ENCODE results near the gene ARHGAP22. TPM values are rescaled to one million over a fixed set of nuclear protein-coding genes. Genes with fewer than 3 reads are reported as not detected.
"Not testable (repeated sequence)": the region's sequence is repeated elsewhere in the genome, so short reads cannot be mapped to it uniquely, and the experiment has no call there.

The ARHGAP22 gene
- total RNA-seq, 1 donor from 2014 or later, result 3.8 TPM

DNA sequence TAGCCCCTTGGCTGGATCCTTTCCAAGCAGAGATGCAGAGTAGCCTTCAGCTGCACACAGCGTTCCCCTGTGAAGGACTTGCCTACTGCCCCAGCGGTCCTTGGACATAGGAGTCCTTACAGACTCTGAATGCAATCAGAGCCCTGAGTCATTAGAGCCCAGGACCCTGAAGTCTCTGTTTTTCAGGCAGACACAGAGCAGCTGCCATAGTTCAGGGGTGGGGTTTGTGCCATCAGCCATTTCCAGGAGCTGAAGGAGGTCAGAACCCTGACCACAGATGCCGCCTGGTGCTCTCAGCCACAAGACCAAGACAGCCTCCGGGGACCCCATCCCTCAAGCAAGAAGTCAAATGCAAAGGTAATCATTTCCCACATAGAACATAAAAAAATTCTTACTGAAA lies 47.0 kb upstream of the ARHGAP22 start:
- H3K4me1 ChIP-seq, result peaks cover 16% of the 10 kb centered on the region
- no peak for DNase-seq
- no peaks in the 10 kb centered on the region for H3K36me3 ChIP-seq
- no peaks in the 10 kb centered on the region for H3K9me3 ChIP-seq (replicated peaks)
- intact Hi-C loops (cut with micrococcal nuclease), result loop anchor here (5.0 kb wide), 1 partner anchor 290 kb away; no protein-coding TSS in a partner anchor
- H3K4me3 ChIP-seq, result no peak overlapping the region
- no peak overlapping the region for H3K27ac ChIP-seq (replicated peaks)
- H3K27me3 ChIP-seq (ENCODE audit: low read depth), result no peaks in the 10 kb centered on the region
- TF ChIP-seq, protein P1, sequence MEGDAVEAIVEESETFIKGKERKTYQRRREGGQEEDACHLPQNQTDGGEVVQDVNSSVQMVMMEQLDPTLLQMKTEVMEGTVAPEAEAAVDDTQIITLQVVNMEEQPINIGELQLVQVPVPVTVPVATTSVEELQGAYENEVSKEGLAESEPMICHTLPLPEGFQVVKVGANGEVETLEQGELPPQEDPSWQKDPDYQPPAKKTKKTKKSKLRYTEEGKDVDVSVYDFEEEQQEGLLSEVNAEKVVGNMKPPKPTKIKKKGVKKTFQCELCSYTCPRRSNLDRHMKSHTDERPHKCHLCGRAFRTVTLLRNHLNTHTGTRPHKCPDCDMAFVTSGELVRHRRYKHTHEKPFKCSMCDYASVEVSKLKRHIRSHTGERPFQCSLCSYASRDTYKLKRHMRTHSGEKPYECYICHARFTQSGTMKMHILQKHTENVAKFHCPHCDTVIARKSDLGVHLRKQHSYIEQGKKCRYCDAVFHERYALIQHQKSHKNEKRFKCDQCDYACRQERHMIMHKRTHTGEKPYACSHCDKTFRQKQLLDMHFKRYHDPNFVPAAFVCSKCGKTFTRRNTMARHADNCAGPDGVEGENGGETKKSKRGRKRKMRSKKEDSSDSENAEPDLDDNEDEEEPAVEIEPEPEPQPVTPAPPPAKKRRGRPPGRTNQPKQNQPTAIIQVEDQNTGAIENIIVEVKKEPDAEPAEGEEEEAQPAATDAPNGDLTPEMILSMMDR (IDR thresholded peaks at IDR 0.05; ENCODE audit: borderline replicate concordance), result no peak

DNA sequence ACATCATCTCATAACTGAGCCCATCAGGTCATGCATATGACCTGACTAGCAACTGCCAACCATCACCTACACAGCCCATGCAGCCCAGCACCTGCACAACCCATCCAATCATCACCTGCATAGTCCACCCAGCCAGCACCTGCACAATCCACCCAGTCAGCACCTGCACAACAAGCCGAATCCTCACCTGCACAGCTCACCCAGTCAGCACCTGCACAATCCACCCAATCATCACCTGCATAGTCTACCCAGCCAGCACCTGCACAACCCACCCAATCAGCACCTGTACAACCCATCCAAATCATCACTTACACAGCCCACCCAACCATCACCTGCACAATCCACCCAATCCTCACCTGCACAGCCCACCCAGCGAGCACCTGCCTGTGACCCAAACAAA lies 46.4 kb upstream of the ARHGAP22 start:
- TF ChIP-seq, protein P1 (IDR thresholded peaks at IDR 0.05; ENCODE audit: borderline replicate concordance), result no peak
- Histone ChIP-seq H3K36me3 (no peaks in the 10 kb centered on the region), H3K27ac (replicated peaks) (no peak overlapping the region), H3K4me1 (peaks cover 11% of the 10 kb centered on the region), H3K27me3 (ENCODE audit: low read depth) (no peaks in the 10 kb centered on the region), H3K9me3 (replicated peaks) (no peaks in the 10 kb centered on the region), H3K4me3 (no peak overlapping the region)
- no peak for DNase-seq
- intact Hi-C loops (cut with micrococcal nuclease), result loop anchor here (5.0 kb wide), 1 partner anchor 289 kb away; no protein-coding TSS in a partner anchor

GRCh38 chr10:48649349-48649944 lies 44.6 kb upstream of the ARHGAP22 start:
- Histone ChIP-seq H3K27me3 (ENCODE audit: low read depth) (no peaks in the 10 kb centered on the region), H3K4me3 (no peak overlapping the region), H3K9me3 (replicated peaks) (no peaks in the 10 kb centered on the region), H3K4me1 (no peaks in the 10 kb centered on the region), H3K27ac (replicated peaks) (no peak overlapping the region), H3K36me3 (no peaks in the 10 kb centered on the region)
- intact Hi-C loops (cut with micrococcal nuclease), result no loop called here
- TF ChIP-seq, protein P1 (IDR thresholded peaks at IDR 0.05; ENCODE audit: borderline replicate concordance), result no peak
- DNase-seq, result no peak

DNA sequence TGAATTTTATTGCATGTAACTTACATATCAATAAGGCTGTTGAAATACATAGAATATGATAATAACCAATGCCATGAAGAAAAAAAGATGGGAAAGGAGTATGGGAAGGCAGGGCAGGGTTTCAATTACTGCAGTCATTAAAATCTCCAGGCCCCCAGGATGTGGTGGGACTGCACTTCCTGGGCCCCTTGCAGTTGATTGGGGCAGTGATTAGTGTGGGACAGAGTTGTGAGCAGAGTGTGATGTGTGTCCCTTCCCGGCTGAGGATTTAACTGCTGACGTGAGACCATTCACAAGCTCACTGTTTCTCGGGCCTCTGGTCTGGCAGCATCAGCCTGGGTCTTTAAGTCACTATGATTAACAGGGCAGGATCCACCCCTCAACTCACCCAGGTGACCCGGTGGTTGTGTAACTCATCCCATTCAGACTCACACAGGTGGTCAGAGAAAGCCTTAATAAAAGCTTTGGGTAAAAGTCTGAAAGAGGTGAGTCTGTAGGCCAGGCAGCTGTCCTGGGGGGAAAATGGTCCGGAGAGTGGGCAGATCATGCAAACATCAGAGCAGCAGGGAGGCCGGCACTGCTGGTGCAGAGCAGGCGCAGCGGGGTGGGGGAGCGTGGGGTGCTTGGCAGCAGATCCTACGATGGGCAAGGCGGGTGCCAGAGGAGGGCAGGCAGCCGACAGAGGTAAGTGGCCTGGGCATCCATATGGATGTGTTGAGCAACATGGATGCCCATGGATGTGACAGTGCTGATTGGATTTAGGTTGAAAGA lies 43.5 kb upstream of the ARHGAP22 start:
- no peak overlapping the region for H3K4me3 ChIP-seq
- intact Hi-C loops (cut with micrococcal nuclease), result no loop called here
- H3K4me1 ChIP-seq, result no peaks in the 10 kb centered on the region
- H3K27me3 ChIP-seq (ENCODE audit: low read depth), result no peaks in the 10 kb centered on the region
- H3K36me3 ChIP-seq, result no peaks in the 10 kb centered on the region
- H3K9me3 ChIP-seq (replicated peaks), result no peaks in the 10 kb centered on the region
- H3K27ac ChIP-seq (replicated peaks), result no peak overlapping the region
- no peak for DNase-seq
- TF ChIP-seq, protein P1 (IDR thresholded peaks at IDR 0.05; ENCODE audit: borderline replicate concordance), result no peak

- H3K4me3 ChIP-seq; H3K9me3 ChIP-seq (replicated peaks); H3K27me3 ChIP-seq (ENCODE audit: low read depth); H3K4me1 ChIP-seq; H3K36me3 ChIP-seq; H3K27ac ChIP-seq (replicated peaks); DNase-seq; intact Hi-C loops (cut with micrococcal nuclease): not testable (repeated sequence)
Measured at GRCh38 chr10:48647073-48647472, 42.2 kb upstream of the ARHGAP22 start.

GRCh38 chr10:48645600-48645999 lies 40.7 kb upstream of the ARHGAP22 start:
- H3K4me1 ChIP-seq, result no peaks in the 10 kb centered on the region
- intact Hi-C loops (cut with micrococcal nuclease), result no loop called here

GRCh38 chr10:48641099-48641690 lies 36.3 kb upstream of the ARHGAP22 start:
- H3K36me3 ChIP-seq; intact Hi-C loops (cut with micrococcal nuclease); H3K4me1 ChIP-seq; H3K4me3 ChIP-seq; H3K27me3 ChIP-seq (ENCODE audit: low read depth); DNase-seq; H3K27ac ChIP-seq (replicated peaks): not testable (repeated sequence)
- H3K9me3 ChIP-seq (replicated peaks), result peaks cover 30% of the 10 kb centered on the region

More at GRCh38 chr10:48645600-48645999, 40.7 kb upstream of the ARHGAP22 start:
- no peak for DNase-seq
- TF ChIP-seq, protein P1 (IDR thresholded peaks at IDR 0.05; ENCODE audit: borderline replicate concordance), result no peak
- H3K9me3 ChIP-seq (replicated peaks), result peaks cover 18% of the 10 kb centered on the region
- H3K4me3 ChIP-seq, result no peak overlapping the region
- H3K27me3 ChIP-seq (ENCODE audit: low read depth), result no peaks in the 10 kb centered on the region
- H3K27ac ChIP-seq (replicated peaks), result no peak overlapping the region
- no peaks in the 10 kb centered on the region for H3K36me3 ChIP-seq
